ENCODE results near the gene CEP170B.

The CEP170B gene

GRCh38 chr14:104872469-104873341 lies 7.6 kb downstream of the CEP170B start:
- peak; percentile 46 for DNase-seq (ENCODE audit: low read depth)
- no peak overlapping the region for H3K4me3 ChIP-seq (ENCODE audit: control insufficient read depth, low read depth, low read length)
- TF ChIP-seq CTCF (conservative IDR thresholded peaks at IDR 0.05; ENCODE audit: control insufficient read depth, insufficient read depth, low read depth, low read length), result no peak

- DNase-seq (ENCODE audit: low read depth), result no peak
- no peak overlapping the region for H3K4me3 ChIP-seq (ENCODE audit: control insufficient read depth, low read depth, low read length)
- no peak for TF ChIP-seq CTCF (conservative IDR thresholded peaks at IDR 0.05; ENCODE audit: control insufficient read depth, insufficient read depth, low read depth, low read length)
Measured at GRCh38 chr14:104873380-104874055, 8.4 kb downstream of the CEP170B start.

GRCh38 chr14:104874110-104874531 lies 9.1 kb downstream of the CEP170B start:
- H3K4me3 ChIP-seq (ENCODE audit: control insufficient read depth, low read depth, low read length), result no peak overlapping the region
- TF ChIP-seq CTCF (conservative IDR thresholded peaks at IDR 0.05; ENCODE audit: control insufficient read depth, insufficient read depth, low read depth, low read length), result no peak
- DNase-seq (ENCODE audit: low read depth), result no peak

GRCh38 chr14:104874571-104875411 lies 9.7 kb downstream of the CEP170B start:
- H3K4me3 ChIP-seq (ENCODE audit: control insufficient read depth, low read depth, low read length), result no peak overlapping the region
- no peak for DNase-seq (ENCODE audit: low read depth)
- no peak for TF ChIP-seq CTCF (conservative IDR thresholded peaks at IDR 0.05; ENCODE audit: control insufficient read depth, insufficient read depth, low read depth, low read length)

- no peak for TF ChIP-seq CTCF (conservative IDR thresholded peaks at IDR 0.05; ENCODE audit: control insufficient read depth, insufficient read depth, low read depth, low read length)
- no peak for DNase-seq (ENCODE audit: low read depth)
- H3K4me3 ChIP-seq (ENCODE audit: control insufficient read depth, low read depth, low read length), result no peak overlapping the region
Measured at GRCh38 chr14:104875412-104875751, 10.3 kb downstream of the CEP170B start.

- no peak for TF ChIP-seq CTCF (conservative IDR thresholded peaks at IDR 0.05; ENCODE audit: control insufficient read depth, insufficient read depth, low read depth, low read length)
- H3K4me3 ChIP-seq (ENCODE audit: control insufficient read depth, low read depth, low read length), result no peak overlapping the region
- no peak for DNase-seq (ENCODE audit: low read depth)
Measured at GRCh38 chr14:104875811-104876210, 10.7 kb downstream of the CEP170B start.

Data from fibroblast of mammary gland (primary cell).